HepG2 (cell line): ENCODE results near the gene RTEL1. TPM values are rescaled to one million over a fixed set of nuclear protein-coding genes. Genes with fewer than 3 reads are reported as not detected.

Experiments
- ARHGAP35 ChIP-seq: sonication (generic); formaldehyde crosslinking; IDR thresholded peaks from 2 replicates; pipeline ENCODE4 v1.9.0; 2022; ENCODE audit warnings: mild to moderate bottlenecking, inconsistent platforms, moderate library complexity, missing genetic modification reagents, borderline replicate concordance
- CBFB ChIP-seq: sonication (generic); formaldehyde crosslinking; IDR thresholded peaks from 2 replicates; pipeline ENCODE4 v1.4.0; 2020; ENCODE audit warnings: missing genetic modification reagents
- CEBPG ChIP-seq: IDR thresholded peaks from 2 replicates; pipeline ENCODE4 v1.6.1; 2016
- DMAP1 ChIP-seq: IDR thresholded peaks from 2 replicates; pipeline ENCODE4 v1.6.1; 2016
- HMGXB3 ChIP-seq: sonication (generic); formaldehyde crosslinking; IDR thresholded peaks from 2 replicates; pipeline ENCODE4 v1.4.0; 2020; ENCODE audit warnings: missing genetic modification reagents, borderline replicate concordance
- HNRNPK ChIP-seq: fragments of 200-400 bp; formaldehyde crosslinking; IDR thresholded peaks from 2 replicates; pipeline ENCODE4 v1.6.1; 2018; ENCODE audit warnings: low read length, low read depth, moderate library complexity, mild to moderate bottlenecking; ENCODE audit not compliant: poor library complexity, severe bottlenecking
- HOXD1 ChIP-seq: sonication (generic); formaldehyde crosslinking; IDR thresholded peaks from 2 replicates; pipeline ENCODE4 v1.5.0; 2020; ENCODE audit warnings: missing genetic modification reagents
- KDM1A ChIP-seq: IDR thresholded peaks from 2 replicates; pipeline ENCODE4 v1.6.1; 2016; ENCODE audit warnings: missing compliant biosample characterization
- MBNL3 ChIP-seq: fragments of 250-450 bp; sonication (Bioruptor Pico); conservative IDR thresholded peaks from 2 replicates; pipeline ENCODE4 v1.8.0; 2022; ENCODE audit warnings: mild to moderate bottlenecking, inconsistent platforms
- NR2F6 ChIP-seq, 2 experiments: IDR thresholded peaks; 2 replicates each; pipeline ENCODE4 v1.6.1; 2016; ENCODE audit warnings: antibody characterized with exemption in 1 of 2, mild to moderate bottlenecking in 1 of 2
- SAFB2 ChIP-seq: sonication (generic); formaldehyde crosslinking; IDR thresholded peaks from 2 replicates; pipeline ENCODE4 v1.5.1; 2020; ENCODE audit warnings: missing genetic modification reagents, low read depth, mild to moderate bottlenecking, borderline replicate concordance
- SMYD3 ChIP-seq: sonication (generic); formaldehyde crosslinking; IDR thresholded peaks from 2 replicates; pipeline ENCODE4 v1.8.1; 2023; ENCODE audit warnings: mild to moderate bottlenecking, missing genetic modification reagents
- ZNF343 ChIP-seq: sonication (generic); formaldehyde crosslinking; IDR thresholded peaks from 2 replicates; pipeline ENCODE4 v1.4.0; 2020; ENCODE audit warnings: mild to moderate bottlenecking, missing genetic modification reagents
- ZNF512 ChIP-seq: sonication (generic); formaldehyde crosslinking; IDR thresholded peaks from 2 replicates; pipeline ENCODE4 v1.4.0; 2020; ENCODE audit warnings: mild to moderate bottlenecking, missing genetic modification reagents
- ZNF614 ChIP-seq: IDR thresholded peaks from 2 replicates; pipeline ENCODE4 v1.6.1; 2018; ENCODE audit warnings: missing biosample characterization, missing genetic modification reagents, inconsistent platforms, borderline replicate concordance
- ZNF720 ChIP-seq: sonication (generic); formaldehyde crosslinking; IDR thresholded peaks from 2 replicates; pipeline ENCODE4 v1.4.0; 2020; ENCODE audit warnings: missing genetic modification reagents
- polyA plus RNA-seq, 8 experiments: library from polyadenylated mRNA; depleted of rRNA in 3 of 8; stranded (reverse) in 7 of 8; unstranded in 1 of 8; fragments of >200 nt; fragmentation: Illumina TruSeq in 4 of 8; extraction: Trizol in 4 of 8; gene quantifications; 2 replicates each; pipeline versions ENCODE4 v1.2.1 to v1.2.3, GENCODE V29; 2011 to 2016; ENCODE audit warnings: low read depth in 4 of 8, missing spikeins in 1 of 8, mixed read lengths in 1 of 8; ENCODE audit not compliant: insufficient read depth in 1 of 8
- total RNA-seq, 5 experiments: library from RNA; depleted of rRNA; stranded (reverse); fragments of >200 nt; fragmentation: Illumina TruSeq; extraction: Trizol; gene quantifications; 2 replicates each; pipeline ENCODE4 v1.2.3, GENCODE V29; 2016; ENCODE audit warnings: low read depth in 1 of 5
- TF ChIP-seq, protein P1 (sequence below): sonication (generic); formaldehyde crosslinking; IDR thresholded peaks from 2 replicates; pipeline ENCODE4 v1.8.0; 2022; ENCODE audit warnings: mild to moderate bottlenecking, missing genetic modification reagents; ENCODE audit not compliant: insufficient replicate concordance
- TF ChIP-seq, protein P2 (sequence below): sonication (generic); formaldehyde crosslinking; IDR thresholded peaks from 2 replicates; pipeline ENCODE4 v1.4.0; 2020; ENCODE audit warnings: missing genetic modification reagents

The RTEL1 gene
- total and polyA plus RNA-seq, 2 of the 13 experiments (the other 11 are each of a cell fraction or from before 2014, with no cell fraction given): 21.8 to 36.4 TPM

DNA sequence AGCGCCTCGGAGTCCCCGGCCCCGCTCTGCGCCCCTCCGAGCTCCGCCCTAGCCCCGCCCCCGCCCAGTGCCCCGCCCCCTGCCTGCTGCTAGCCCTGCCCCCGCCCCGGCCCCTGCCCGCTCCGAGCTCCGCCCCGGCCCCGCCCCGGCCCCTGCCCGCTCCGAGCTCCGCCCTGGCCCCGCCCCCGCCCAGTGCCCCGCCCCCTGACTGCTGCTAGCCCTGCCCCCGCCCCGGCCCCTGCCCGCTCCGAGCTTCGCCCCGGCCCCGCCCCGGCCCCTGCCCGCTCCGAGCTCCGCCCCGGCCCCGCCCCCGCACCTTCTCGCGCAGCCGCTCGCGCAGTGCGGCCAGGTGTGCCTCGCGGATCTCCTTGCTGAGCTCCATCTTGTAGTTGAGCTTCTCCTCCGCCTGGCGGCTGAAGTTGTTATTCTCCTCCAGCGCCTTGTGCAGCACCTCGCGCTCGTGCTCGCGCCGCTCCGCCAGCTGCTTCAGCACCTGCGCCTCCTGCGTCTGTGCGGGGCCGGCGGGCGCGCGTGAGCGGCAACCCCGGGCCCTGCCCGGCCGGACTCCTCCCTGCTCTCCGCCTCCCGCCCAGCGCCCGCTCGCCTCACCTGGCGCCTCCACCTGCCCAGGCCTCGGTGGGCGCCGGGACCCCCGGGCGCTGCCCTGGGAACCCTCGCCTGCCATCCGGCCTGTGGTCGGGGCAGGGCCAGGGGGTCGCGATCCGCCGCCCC, 16.2 kb upstream of the RTEL1 start (continued):
- TF ChIP-seq ZNF512 (no peak), KDM1A (no peak), HOXD1 (CRISPR knock-in tag) (no peak), CBFB (peak; percentile 73; the same call in 1 of the 2 replicates), NR2F6 (IDR thresholded peaks at IDR 0.05) (no peak), NR2F6 (CRISPR knock-in tag; IDR thresholded peaks at IDR 0.05) (peak; percentile 27; the same call in 1 of the 2 replicates), ZNF343 (CRISPR knock-in tag) (no peak), ZNF720 (CRISPR knock-in tag) (no peak), SAFB2 (CRISPR knock-in tag) (peak; percentile 44; the same call in 1 of the 2 replicates), MBNL3 (CRISPR knock-in tag) (no peak), ARHGAP35 (CRISPR knock-in tag) (no peak), DMAP1 (CRISPR knock-in tag) (peak; percentile 80), SMYD3 (CRISPR knock-in tag) (no peak), HMGXB3 (CRISPR knock-in tag) (no peak), CEBPG (CRISPR knock-in tag) (peak; percentile 23), ZNF614 (peak; percentile 84; the same call in 1 of the 2 replicates), HNRNPK (peak; percentile 61)
- TF ChIP-seq, protein P1, sequence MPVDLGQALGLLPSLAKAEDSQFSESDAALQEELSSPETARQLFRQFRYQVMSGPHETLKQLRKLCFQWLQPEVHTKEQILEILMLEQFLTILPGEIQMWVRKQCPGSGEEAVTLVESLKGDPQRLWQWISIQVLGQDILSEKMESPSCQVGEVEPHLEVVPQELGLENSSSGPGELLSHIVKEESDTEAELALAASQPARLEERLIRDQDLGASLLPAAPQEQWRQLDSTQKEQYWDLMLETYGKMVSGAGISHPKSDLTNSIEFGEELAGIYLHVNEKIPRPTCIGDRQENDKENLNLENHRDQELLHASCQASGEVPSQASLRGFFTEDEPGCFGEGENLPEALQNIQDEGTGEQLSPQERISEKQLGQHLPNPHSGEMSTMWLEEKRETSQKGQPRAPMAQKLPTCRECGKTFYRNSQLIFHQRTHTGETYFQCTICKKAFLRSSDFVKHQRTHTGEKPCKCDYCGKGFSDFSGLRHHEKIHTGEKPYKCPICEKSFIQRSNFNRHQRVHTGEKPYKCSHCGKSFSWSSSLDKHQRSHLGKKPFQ: no peak
- TF ChIP-seq, protein P2, sequence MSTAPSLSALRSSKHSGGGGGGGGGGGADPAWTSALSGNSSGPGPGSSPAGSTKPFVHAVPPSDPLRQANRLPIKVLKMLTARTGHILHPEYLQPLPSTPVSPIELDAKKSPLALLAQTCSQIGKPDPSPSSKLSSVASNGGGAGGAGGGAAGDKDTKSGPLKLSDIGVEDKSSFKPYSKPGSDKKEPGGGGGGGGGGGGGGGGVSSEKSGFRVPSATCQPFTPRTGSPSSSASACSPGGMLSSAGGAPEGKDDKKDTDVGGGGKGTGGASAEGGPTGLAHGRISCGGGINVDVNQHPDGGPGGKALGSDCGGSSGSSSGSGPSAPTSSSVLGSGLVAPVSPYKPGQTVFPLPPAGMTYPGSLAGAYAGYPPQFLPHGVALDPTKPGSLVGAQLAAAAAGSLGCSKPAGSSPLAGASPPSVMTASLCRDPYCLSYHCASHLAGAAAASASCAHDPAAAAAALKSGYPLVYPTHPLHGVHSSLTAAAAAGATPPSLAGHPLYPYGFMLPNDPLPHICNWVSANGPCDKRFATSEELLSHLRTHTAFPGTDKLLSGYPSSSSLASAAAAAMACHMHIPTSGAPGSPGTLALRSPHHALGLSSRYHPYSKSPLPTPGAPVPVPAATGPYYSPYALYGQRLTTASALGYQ (CRISPR knock-in tag): no peak
